OCI-LY3 (cell line): ENCODE measurements around the gene B4GALNT3.

Experiments
- H2AFZ ChIP-seq: fragments of 200-600, 300-600 bp; shearing (Covaris generic); 2 replicates; pipeline ENCODE4 v1.6.0; 2014; ENCODE audit warnings: antibody characterized with exemption, low read depth, low read length
- H3K27ac ChIP-seq: fragments of 200-600, 300-600 bp; sonication (generic); 2 replicates; pipeline ENCODE4 v1.5.1; 2014; ENCODE audit warnings: mild to moderate bottlenecking, low read length, moderate library complexity, mixed read lengths
- H3K27me3 ChIP-seq: fragments of 200-600, 300-600 bp; sonication (generic); 2 replicates; pipeline ENCODE4 v1.6.1; 2014; ENCODE audit warnings: low read depth, low read length, mixed read lengths
- H3K36me3 ChIP-seq: fragments of 200-600, 300-600 bp; sonication (generic); replicated peaks from 2 replicates; pipeline ENCODE3; 2014; ENCODE audit warnings: low read depth, low read length, mixed read lengths
- H3K4me1 ChIP-seq: fragments of 300-600, 200-600 bp; sonication (generic); 2 replicates; pipeline ENCODE4 v1.6.1; 2014; ENCODE audit warnings: low read length, mixed read lengths
- H3K4me2 ChIP-seq: fragments of 200-600, 300-600 bp; sonication (generic); 2 replicates; pipeline ENCODE4 v1.6.1; 2014; ENCODE audit warnings: low read length, mixed read lengths
- H3K4me3 ChIP-seq: fragments of 300-600, 200-600 bp; sonication (generic); 2 replicates; pipeline ENCODE4 v1.5.1; 2014; ENCODE audit warnings: antibody characterized with exemption, mild to moderate bottlenecking, low read length, moderate library complexity
- H3K79me2 ChIP-seq: fragments of 300-600, 200-600 bp; shearing (Covaris generic); 2 replicates; pipeline ENCODE4 v1.6.1; 2014; ENCODE audit warnings: mild to moderate bottlenecking, low read length, mixed read lengths
- H3K9ac ChIP-seq: fragments of 300-600, 200-600 bp; shearing (Covaris generic); 2 replicates; pipeline ENCODE4 v1.6.0; 2014; ENCODE audit warnings: mild to moderate bottlenecking, low read length, moderate library complexity
- H3K9me3 ChIP-seq: fragments of 200-600, 300-600 bp; shearing (Covaris generic); 2 replicates; pipeline ENCODE4 v1.6.1; 2014; ENCODE audit warnings: low read length, mixed read lengths; ENCODE audit not compliant: insufficient read depth
- H4K20me1 ChIP-seq: fragments of 200-600, 300-600 bp; sonication (generic); 2 replicates; pipeline ENCODE4 v1.6.1; 2016; ENCODE audit warnings: low read length, mixed read lengths; ENCODE audit not compliant: insufficient read depth
- EZH2phosphoT487 ChIP-seq: fragments of 200-600 bp; shearing (Covaris generic); IDR thresholded peaks from 2 replicates; pipeline ENCODE4 v1.6.1; 2018; ENCODE audit warnings: antibody characterized with exemption, mixed run types, low read depth
- TF ChIP-seq, protein P1 (sequence below): fragments of 200-600, 300-600 bp; sonication (generic); IDR thresholded peaks from 2 replicates; pipeline ENCODE4 v1.5.1; 2014; ENCODE audit warnings: antibody characterized with exemption, low read length, low read depth

The B4GALNT3 gene

DNA sequence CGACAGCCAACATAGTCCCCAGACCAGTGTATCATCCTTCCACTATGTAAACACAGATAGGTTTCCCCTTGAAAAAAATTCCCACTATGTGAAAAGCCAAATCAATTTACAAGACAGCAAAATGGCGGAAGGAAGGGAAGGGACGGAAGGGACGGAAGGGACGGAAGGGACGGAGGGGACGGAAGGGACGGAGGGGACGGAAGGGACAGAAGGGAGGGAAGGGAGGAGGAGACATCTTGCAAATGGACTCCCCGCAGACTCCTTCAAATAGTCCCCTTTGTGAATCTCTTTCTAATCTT lies 128.2 kb downstream of the B4GALNT3 start:
- no peaks in the 10 kb centered on the region for H3K79me2 ChIP-seq
- no peak overlapping the region for H3K27ac ChIP-seq
- no peak overlapping the region for H3K4me2 ChIP-seq
- no peaks in the 10 kb centered on the region for H3K9me3 ChIP-seq
- H3K4me1 ChIP-seq, result peaks cover 5% of the 10 kb centered on the region; the same call in 1 of the 2 replicates
- no peak for TF ChIP-seq EZH2phosphoT487
- TF ChIP-seq, protein P1, sequence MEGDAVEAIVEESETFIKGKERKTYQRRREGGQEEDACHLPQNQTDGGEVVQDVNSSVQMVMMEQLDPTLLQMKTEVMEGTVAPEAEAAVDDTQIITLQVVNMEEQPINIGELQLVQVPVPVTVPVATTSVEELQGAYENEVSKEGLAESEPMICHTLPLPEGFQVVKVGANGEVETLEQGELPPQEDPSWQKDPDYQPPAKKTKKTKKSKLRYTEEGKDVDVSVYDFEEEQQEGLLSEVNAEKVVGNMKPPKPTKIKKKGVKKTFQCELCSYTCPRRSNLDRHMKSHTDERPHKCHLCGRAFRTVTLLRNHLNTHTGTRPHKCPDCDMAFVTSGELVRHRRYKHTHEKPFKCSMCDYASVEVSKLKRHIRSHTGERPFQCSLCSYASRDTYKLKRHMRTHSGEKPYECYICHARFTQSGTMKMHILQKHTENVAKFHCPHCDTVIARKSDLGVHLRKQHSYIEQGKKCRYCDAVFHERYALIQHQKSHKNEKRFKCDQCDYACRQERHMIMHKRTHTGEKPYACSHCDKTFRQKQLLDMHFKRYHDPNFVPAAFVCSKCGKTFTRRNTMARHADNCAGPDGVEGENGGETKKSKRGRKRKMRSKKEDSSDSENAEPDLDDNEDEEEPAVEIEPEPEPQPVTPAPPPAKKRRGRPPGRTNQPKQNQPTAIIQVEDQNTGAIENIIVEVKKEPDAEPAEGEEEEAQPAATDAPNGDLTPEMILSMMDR, result no peak
- H2AFZ ChIP-seq, result no peak overlapping the region
- H3K27me3 ChIP-seq, result no peaks in the 10 kb centered on the region
- H4K20me1 ChIP-seq, result no peaks in the 10 kb centered on the region
- H3K36me3 ChIP-seq, result no peaks in the 10 kb centered on the region
- no peak overlapping the region for H3K9ac ChIP-seq
- H3K4me3 ChIP-seq, result no peak overlapping the region

DNA sequence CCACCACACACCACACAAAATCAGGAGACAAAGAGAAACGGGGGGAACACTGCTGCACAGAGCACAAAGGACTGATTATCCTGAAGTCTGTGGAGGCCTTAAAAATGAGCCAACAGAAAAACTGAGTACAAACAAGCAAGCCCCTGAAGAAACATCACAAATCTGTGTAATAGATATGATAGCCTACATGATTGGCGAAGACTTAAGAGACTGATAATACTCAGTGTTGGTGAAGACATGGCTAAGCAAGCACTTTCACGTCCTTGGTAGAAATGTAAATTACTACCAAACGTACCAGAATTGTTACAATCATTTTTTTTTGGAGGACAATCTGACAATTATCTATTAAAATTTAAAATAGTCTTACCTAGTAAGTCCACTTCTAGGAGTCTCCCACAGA lies 128.9 kb downstream of the B4GALNT3 start:
- Histone ChIP-seq H4K20me1 (no peaks in the 10 kb centered on the region), H3K4me2 (no peak overlapping the region), H3K27me3 (no peaks in the 10 kb centered on the region), H3K4me1 (peaks cover 5% of the 10 kb centered on the region; the same call in 1 of the 2 replicates), H3K79me2 (no peaks in the 10 kb centered on the region), H3K27ac (no peak overlapping the region), H2AFZ (no peak overlapping the region), H3K9ac (no peak overlapping the region), H3K4me3 (no peak overlapping the region), H3K36me3 (no peaks in the 10 kb centered on the region), H3K9me3 (no peaks in the 10 kb centered on the region)
- TF ChIP-seq, protein P1, result no peak
- no peak for TF ChIP-seq EZH2phosphoT487

DNA sequence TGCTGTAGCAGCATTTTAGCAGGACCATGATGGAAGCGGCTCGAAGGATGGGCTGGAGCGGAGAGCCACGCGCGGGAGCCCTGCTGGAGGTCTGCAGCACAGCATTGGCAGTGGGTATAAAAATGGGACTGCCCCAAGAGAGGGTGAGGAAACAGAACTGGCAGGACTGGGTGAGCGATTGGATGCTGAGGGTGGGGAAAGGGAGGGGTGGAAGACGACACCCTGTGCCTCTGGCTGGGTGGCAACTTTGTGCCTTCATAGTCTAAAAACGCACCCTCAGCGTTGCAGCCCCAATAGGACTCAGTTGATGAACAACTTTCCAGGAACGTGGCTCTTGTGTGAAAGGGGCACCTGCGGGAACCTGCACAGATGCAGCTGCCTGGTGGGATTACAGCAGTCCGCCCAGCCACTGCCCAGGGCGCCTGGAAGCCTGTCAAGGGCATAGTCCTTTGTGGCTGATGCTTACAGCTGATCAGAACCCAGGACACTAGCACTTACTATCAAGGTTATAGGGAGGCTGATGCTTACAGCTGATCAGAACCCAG lies 130.5 kb downstream of the B4GALNT3 start:
- H3K27ac ChIP-seq, result no peak overlapping the region
- no peak overlapping the region for H3K4me2 ChIP-seq

DNA sequence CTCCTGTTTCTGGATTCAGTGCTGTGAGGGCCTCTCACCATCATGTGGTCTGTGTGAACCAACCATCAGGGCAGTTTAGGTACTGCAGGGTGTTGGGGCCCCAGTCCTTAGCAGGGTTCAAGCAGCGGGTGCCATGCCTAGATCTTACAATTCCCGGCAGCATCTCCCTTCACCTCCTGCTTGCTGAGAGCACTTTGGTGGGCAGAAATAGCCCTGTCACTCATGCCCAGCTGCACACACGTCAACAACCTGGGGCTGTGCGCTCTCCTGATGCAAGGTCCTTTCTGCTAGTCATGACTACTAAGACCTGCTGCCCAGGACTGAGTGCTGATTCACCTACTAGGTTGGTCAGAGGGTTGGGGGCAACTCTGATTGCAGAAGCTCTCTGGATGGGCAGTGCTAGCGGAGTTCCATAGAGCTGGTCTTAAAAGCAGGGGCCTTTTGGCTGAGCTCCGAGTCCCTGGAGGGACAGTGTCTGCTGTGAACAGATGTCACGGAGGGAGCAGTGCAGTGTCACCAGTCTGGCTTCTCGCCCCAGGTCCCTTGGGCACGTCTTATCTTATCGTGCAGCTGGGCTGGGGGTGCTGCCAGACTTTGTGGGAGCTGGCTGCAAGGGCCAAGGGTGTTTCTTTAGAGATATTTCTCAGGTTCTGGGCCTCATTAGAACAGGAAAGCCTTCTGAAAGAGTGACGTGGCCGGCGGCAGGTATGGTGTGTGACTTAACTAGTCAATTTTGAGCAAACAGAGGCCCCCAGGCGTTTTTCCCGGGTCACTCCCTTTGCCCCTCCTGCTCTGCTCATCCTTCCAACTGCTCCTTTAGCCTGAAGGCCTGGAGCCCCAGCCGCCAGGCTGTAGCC lies 131.7 kb downstream of the B4GALNT3 start:
- H3K4me1 ChIP-seq, result no peaks in the 10 kb centered on the region
- H4K20me1 ChIP-seq, result no peaks in the 10 kb centered on the region
- no peak for TF ChIP-seq EZH2phosphoT487
- TF ChIP-seq, protein P1, result no peak
- H3K27ac ChIP-seq, result no peak overlapping the region
- H3K9me3 ChIP-seq, result no peaks in the 10 kb centered on the region
- H3K79me2 ChIP-seq, result no peaks in the 10 kb centered on the region
- no peak overlapping the region for H3K4me2 ChIP-seq
- H3K36me3 ChIP-seq, result no peaks in the 10 kb centered on the region
- H3K27me3 ChIP-seq, result peaks cover 5% of the 10 kb centered on the region
- H3K9ac ChIP-seq, result no peak overlapping the region
- H2AFZ ChIP-seq, result no peak overlapping the region
- no peak overlapping the region for H3K4me3 ChIP-seq

More for the DNA sequence above, 130.5 kb downstream of the B4GALNT3 start:
- no peaks in the 10 kb centered on the region for H3K79me2 ChIP-seq
- no peaks in the 10 kb centered on the region for H3K36me3 ChIP-seq
- H3K9me3 ChIP-seq, result no peaks in the 10 kb centered on the region
- no peaks in the 10 kb centered on the region for H3K27me3 ChIP-seq
- H4K20me1 ChIP-seq, result no peaks in the 10 kb centered on the region
- TF ChIP-seq, protein P1, result no peak
- no peak for TF ChIP-seq EZH2phosphoT487
- H3K4me3 ChIP-seq, result no peak overlapping the region
- H3K9ac ChIP-seq, result no peak overlapping the region
- H2AFZ ChIP-seq, result no peak overlapping the region
- peaks cover 5% of the 10 kb centered on the region; the same call in 1 of the 2 replicates for H3K4me1 ChIP-seq
